GM18868 (cell line): ENCODE data around the gene ANKFY1.

Experiments
- ATAC-seq: cut with Tn5 transposase; IDR thresholded peaks from one replicate; pipeline ENCODE4 v1.9.1; 2021; ENCODE audit warnings: mild to moderate bottlenecking, moderate library complexity; ENCODE audit not compliant: unreplicated experiment

The ANKFY1 gene

DNA sequence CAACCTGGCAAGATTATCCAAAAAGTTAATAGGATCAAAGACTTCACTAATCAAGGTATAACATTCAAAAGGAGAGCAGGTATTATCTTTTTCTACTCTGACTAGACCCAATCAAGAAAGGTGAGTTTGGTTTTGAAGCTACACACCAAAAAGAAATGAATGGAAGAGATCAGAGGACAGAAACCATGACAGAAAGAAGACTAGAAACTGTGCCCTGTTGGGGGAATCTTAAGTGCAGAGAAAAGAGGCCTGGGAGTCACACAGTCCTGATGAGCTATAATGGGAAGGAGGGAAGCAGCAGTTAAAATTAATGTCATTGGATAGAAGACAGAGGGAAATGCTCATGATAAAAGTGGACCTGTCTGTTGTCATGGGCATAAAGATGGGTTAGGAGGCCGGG is 138.2 kb downstream of the ANKFY1 start:
- no peak for ATAC-seq

- ATAC-seq, result no peak
Observed at GRCh38 chr17:4124999-4125398, 138.8 kb downstream of the ANKFY1 start.

DNA sequence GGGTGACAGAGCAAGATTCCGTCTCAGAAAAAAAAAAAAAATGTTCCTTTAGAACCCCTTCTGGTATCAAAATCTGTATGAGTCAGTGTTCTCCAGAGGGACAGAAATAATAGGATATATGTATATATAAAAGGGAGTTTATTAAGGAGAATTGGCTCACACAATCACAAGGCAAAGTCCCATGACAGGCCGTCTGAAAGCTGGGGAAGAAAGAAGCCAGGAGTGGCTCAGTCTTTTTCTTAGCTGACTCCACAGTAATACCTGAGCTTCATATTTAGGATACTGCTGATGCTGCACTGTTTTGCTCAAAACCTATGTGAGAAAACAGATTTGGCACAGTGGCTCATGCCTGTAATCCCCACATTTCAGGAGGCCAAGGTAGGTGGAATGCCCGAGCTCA is 143.4 kb downstream of the ANKFY1 start:
- ATAC-seq, result no peak

DNA sequence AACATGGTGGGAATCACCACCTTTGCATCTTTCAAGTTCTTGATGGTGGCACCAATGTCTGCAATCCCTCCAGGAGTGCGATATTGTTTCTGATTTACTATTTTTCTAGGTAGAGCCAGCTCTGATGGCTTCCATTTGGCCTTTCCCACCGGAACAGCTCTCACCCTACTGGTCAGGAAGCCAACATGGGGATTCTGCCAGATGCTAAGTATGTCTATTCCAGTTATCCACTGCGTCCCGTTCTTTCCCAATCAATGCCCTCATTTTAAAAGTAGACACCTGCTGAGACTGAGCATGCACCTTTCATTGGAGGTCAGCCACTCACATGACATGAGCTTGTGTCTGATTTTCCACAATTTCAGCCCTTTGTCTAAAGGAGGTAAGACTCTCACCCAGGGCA is 144.5 kb downstream of the ANKFY1 start:
- no peak for ATAC-seq

- no peak for ATAC-seq
Observed at GRCh38 chr17:4118015-4118743, 145.6 kb downstream of the ANKFY1 start.

- ATAC-seq, result no peak
Observed at GRCh38 chr17:4116516-4116915, 147.3 kb downstream of the ANKFY1 start.
